Mesenteric fat pad (tissue), 1 donor: ENCODE data around the gene ADRB2. TPM values are rescaled to one million over a fixed set of nuclear protein-coding genes. Genes with fewer than 3 reads are reported as not detected.

Source experiments
- DNase-seq: peaks from one replicate; pipeline ENCODE4 v3.0.0-alpha.2; 2020; ENCODE audit warnings: low spot score
- total RNA-seq: library from RNA; stranded (reverse); fragmentation: NEBNext Ultra II Directional; extraction: Animal tissue kit (Norgen Biotek cat#: 25700); gene quantifications from one replicate; pipeline ENCODE4 v1.2.1, GENCODE V29; 2021
- donor health status: DM: yes; HTN: yes; CAD: no.

Gene ADRB2
- total RNA-seq, 1 donor from 2014 or later: 25.3 TPM

GRCh38 chr5:148805326-148806290 lies 20.8 kb upstream of the ADRB2 start:
- no peak for DNase-seq

GRCh38 chr5:148806520-148806931 lies 19.9 kb upstream of the ADRB2 start:
- no peak for DNase-seq

- DNase-seq: no peak
These were observed 18.6 kb upstream of the ADRB2 start for GRCh38 chr5:148807851-148808250.

GRCh38 chr5:148808864-148809642 lies 17.4 kb upstream of the ADRB2 start:
- no peak for DNase-seq

- no peak for DNase-seq
These were observed 16.5 kb upstream of the ADRB2 start for GRCh38 chr5:148809781-148810524.

GRCh38 chr5:148810823-148811222 lies 15.6 kb upstream of the ADRB2 start:
- no peak for DNase-seq

GRCh38 chr5:148811756-148812155 lies 14.7 kb upstream of the ADRB2 start:
- DNase-seq: no peak

- DNase-seq: no peak
These were observed 11.3 kb upstream of the ADRB2 start for GRCh38 chr5:148815086-148815485.

- DNase-seq: no peak
These were observed 10.8 kb upstream of the ADRB2 start for GRCh38 chr5:148815578-148815977.

- no peak for DNase-seq
These were observed 10.1 kb upstream of the ADRB2 start for GRCh38 chr5:148816357-148816756.

- DNase-seq: no peak
These were observed 9.6 kb upstream of the ADRB2 start for GRCh38 chr5:148816782-148817181.

GRCh38 chr5:148817606-148818005 lies 8.8 kb upstream of the ADRB2 start:
- no peak for DNase-seq

- no peak for DNase-seq
These were observed 5.7 kb upstream of the ADRB2 start for GRCh38 chr5:148820461-148821395.

GRCh38 chr5:148823871-148824270 lies 2.5 kb upstream of the ADRB2 start:
- DNase-seq: no peak

GRCh38 chr5:148825716-148826052 lies 727 bp upstream of the ADRB2 start:
- DNase-seq: no peak

GRCh38 chr5:148826739-148827070 lies 294 bp downstream of the ADRB2 start:
- no peak for DNase-seq

GRCh38 chr5:148827723-148828122 lies 1.3 kb downstream of the ADRB2 start:
- DNase-seq: no peak

- no peak for DNase-seq
These were observed 2.3 kb downstream of the ADRB2 start for GRCh38 chr5:148828511-148829247.

GRCh38 chr5:148829248-148829594 lies 2.8 kb downstream of the ADRB2 start:
- no peak for DNase-seq

GRCh38 chr5:148829734-148830133 lies 3.3 kb downstream of the ADRB2 start:
- DNase-seq: no peak
